ENCODE measurements around the gene PHKG1.
"Not testable (repeated sequence)": the region's sequence is repeated elsewhere in the genome, so short reads cannot be mapped to it uniquely, and the experiment has no call there.

Gene PHKG1

DNA sequence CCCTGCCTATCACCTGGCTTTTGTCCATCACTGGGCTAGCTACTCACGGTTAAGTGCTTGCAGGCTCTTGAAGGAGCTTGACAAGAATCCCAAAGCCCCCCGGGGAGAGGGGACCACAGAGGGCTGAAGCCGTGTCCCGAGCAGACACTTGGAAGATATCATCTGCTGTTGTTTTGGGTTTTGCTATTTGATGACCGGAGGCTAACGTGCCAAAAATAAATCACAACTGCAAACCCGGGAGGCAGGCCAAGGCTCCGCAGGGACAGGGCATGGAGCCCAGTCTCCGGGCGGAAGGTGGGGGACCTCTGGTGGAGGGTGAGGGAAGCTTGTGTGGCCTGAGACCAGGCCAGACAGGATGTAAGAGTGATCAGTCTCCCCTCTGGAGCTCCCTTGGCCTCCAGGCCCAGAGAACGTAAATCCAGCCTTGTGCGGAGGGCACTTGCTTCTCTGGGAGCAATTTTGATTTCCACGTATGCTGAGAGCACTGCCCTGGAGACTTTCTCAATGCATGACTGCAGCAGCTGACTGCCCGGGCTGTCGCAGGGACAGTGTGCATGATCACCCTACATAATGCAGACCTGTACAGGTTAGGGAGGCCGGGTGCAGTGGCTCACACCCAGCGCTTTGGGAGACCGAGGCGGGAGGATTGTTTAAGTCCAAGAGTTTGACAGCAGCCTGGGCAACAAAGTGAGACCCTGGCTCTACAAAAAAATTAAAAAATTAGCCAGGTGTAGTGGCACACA lies at the start of gene PHKG1:
Gene PHKG1, minus strand, starts transcription at position 164 of the 743 bp plus-strand sequence. CDS start 4,011 bp downstream, outside the sequence.
- no peak for DNase-seq (ENCODE audit: low read depth in 1 of 2, low spot score in 1 of 2)

DNA sequence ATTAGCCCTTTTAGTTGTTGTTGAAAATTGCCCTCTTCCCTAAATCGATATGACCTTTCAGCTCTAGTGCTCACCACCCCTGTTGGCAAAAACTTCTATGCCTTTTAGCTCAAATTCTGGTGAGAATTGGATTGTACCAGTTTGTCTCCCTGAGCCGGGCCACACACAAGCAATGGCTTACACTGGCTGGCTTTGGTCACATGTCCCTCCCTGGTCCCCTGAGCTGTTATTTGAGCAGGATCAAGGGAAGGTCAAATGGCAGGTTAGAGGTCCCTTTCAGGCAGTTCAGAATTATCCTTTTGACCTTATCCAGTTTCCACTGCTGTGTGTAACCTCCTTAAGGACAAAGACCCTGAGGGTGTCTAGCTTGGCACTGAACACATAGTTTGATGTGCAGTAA lies 38.3 kb upstream of the PHKG1 start:
- not testable (repeated sequence) for DNase-seq (ENCODE audit: low read depth in 1 of 2, low spot score in 1 of 2)

GRCh38 chr7:56127241-56127975 lies 34.7 kb upstream of the PHKG1 start:
- DNase-seq (ENCODE audit: low read depth in 1 of 2, low spot score in 1 of 2), result no peak

DNA sequence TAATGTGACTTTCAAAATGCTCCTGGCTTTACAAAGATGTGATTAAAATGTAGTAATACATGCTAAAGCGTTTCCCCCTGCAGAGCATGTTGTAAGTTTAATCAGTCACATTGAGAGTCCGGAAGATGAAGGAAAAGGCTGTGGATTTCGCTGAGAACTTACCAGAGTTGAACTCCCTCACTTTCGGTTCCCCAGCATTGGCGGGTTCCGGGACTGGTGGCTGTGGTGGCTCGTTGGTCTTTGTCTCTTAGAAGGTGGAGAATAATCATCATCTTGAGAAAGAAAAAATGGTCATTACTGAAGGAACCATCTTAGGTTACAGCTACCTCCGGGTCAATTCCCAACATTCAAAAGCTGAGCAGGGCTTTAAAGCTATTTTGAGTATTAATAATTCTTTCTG lies 33.1 kb upstream of the PHKG1 start:
- no peak for DNase-seq (ENCODE audit: low read depth in 1 of 2, low spot score in 1 of 2)

DNA sequence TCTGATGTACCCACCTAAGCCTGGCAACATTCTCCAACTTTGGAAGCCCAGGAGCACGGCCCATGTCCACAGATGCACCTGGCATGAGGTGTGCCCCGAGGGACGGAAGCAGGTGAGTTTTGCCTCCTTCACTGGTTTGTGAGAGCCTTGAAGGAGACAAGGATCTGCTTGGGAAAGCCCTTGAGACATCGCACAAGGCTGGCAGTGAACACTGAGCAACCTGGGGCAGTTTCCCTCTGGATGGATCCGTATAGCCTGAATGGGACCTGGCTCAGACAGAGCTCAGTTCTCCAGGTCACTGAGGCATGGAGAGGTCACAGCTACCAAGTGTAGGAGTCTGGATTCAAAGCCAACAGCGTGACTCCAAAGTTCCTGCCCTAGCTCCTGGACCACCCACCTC lies 32.2 kb upstream of the PHKG1 start:
- DNase-seq (ENCODE audit: low read depth in 1 of 2, low spot score in 1 of 2), result no peak

- no peak for DNase-seq (ENCODE audit: low read depth in 1 of 2, low spot score in 1 of 2)
These were observed 28.7 kb upstream of the PHKG1 start for GRCh38 chr7:56121440-56121839.

- no peak for DNase-seq (ENCODE audit: low read depth in 1 of 2, low spot score in 1 of 2)
These were observed 23.2 kb upstream of the PHKG1 start, which contains the start of gene NUPR2 for GRCh38 chr7:56115852-56116538. TSS of gene NUPR2 (minus strand) at chr7:56116417. CDS start at chr7:56116314, 103 bp downstream.

DNA sequence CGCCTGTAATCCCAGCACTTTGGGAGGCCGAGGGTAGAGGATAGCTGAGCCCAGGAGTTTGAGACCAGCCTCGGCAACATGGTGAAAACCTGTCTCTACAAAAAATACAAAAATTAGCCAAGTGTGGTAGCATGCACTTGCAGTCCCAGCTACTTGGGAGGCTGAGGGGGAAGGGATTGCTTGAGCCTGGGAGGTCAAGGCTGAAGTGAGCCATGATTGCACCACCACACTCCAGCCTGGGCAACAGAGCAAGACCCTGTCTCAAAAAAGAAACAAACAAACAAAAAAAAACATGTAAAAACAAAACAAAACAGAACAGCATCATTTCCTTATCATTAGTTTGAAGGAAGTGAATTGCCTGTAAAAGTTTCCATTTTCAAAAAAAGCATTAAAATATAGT lies 19.5 kb upstream of the PHKG1 start:
- not testable (repeated sequence) for DNase-seq (ENCODE audit: low read depth in 1 of 2, low spot score in 1 of 2)

DNA sequence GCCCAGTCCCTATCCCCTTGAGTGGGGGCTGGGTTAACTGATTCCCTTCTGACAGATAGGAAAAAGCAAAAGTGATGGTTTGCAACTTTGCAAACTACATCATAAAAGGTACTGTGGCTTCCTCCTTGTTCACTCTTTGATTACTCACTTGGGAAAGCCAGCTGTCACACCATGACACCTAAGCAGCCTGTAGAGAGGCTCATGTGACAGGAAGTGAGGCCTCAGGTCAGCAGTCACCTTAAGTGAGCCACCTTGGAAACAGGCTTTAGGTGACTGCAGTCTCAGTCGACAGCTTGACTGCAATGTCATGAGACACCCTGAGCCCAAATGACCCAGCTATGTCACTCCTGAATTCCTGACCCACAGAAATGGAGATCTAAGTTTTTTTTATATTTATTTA lies 17.9 kb upstream of the PHKG1 start:
- DNase-seq (ENCODE audit: low read depth in 1 of 2, low spot score in 1 of 2), result no peak

DNA sequence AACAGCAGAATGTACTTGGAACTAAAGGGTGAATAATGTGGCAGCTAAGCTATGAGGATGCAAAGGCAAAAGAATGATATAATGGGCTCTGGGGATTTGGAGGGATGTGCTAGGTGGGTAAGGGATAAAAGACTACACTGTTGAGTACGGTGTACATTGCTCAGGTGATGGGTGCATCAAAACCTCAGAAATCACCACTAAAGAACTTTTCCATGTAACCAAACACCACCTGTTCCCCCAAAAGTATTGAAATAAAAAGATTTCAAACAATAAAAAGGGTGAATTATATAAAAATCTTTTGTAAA lies 15.2 kb upstream of the PHKG1 start:
- DNase-seq (ENCODE audit: low read depth in 1 of 2, low spot score in 1 of 2), result no peak

GRCh38 chr7:56106108-56107073 lies 13.6 kb upstream of the PHKG1 start, which contains the start of gene CHCHD2:
TSS of gene CHCHD2 (minus strand) at chr7:56106476. CDS start at chr7:56106413, 63 bp downstream.
- DNase-seq (ENCODE audit: low read depth in 1 of 2, low spot score in 1 of 2), result peak; percentile 83 to 90

GRCh38 chr7:56105508-56105907 lies 12.8 kb upstream of the PHKG1 start:
- no peak for DNase-seq (ENCODE audit: low read depth in 1 of 2, low spot score in 1 of 2)

- not testable (repeated sequence) for DNase-seq (ENCODE audit: low read depth in 1 of 2, low spot score in 1 of 2)
These were observed 11.4 kb upstream of the PHKG1 start for GRCh38 chr7:56104138-56104537.

- DNase-seq (ENCODE audit: low read depth in 1 of 2, low spot score in 1 of 2), result no peak
These were observed 6.9 kb upstream of the PHKG1 start for GRCh38 chr7:56099653-56100052.

- not testable (repeated sequence) for DNase-seq (ENCODE audit: low read depth in 1 of 2, low spot score in 1 of 2)
These were observed 5.6 kb upstream of the PHKG1 start for GRCh38 chr7:56098187-56099008.

GRCh38 chr7:56097700-56098099 lies 4.9 kb upstream of the PHKG1 start:
- no peak for DNase-seq (ENCODE audit: low read depth in 1 of 2, low spot score in 1 of 2)

GRCh38 chr7:56092388-56092787 lies 364 bp downstream of the PHKG1 start:
- not testable (repeated sequence) for DNase-seq (ENCODE audit: low read depth in 1 of 2, low spot score in 1 of 2)

DNA sequence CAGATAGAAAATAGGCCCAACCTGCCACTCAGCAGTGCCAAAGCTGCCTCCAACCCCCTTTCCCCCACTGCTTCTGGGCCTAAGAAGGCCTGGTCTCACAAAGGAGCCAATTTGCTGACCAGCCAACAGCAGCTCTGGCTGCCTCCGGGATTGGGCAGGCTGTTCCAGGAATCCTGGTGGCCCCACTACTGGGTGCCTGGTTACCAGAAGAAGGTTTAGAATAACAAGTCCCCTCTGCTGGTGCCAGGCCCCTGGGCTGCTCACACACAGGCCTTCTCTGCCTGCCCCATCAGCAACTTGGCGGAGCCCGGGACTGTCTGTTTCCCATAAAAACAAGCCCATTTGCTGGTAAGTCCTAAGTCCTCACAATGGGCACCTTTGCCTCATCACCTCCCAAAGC lies 1.2 kb downstream of the PHKG1 start:
- DNase-seq (ENCODE audit: low read depth in 1 of 2, low spot score in 1 of 2), result no peak

DNA sequence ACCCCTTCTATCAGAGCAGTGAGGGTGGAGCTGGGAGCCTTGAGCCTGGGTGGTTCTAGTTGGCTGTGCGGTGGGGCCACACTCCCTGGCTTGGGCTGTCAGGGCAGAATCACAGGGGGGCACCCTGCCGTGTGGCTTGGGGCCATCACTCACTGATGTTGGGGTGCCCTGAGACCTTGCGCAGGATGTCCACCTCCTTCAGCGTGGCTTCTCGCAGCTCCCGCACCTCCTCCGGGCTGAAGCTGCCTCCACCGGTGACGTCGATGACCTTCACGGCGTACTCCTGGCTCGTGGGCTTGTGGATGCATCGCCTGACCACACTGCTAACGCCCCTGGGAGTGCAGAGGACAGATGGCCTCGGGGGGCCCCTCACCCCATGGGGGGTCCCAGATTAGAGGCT lies 5.3 kb downstream of the PHKG1 start:
- no peak for DNase-seq (ENCODE audit: low read depth in 1 of 2, low spot score in 1 of 2)

- DNase-seq (ENCODE audit: low read depth in 1 of 2, low spot score in 1 of 2), result no peak
These were observed 6.0 kb downstream of the PHKG1 start for GRCh38 chr7:56086761-56087160.
